HUES6 (cell line): Measurements from ENCODE around the gene NOS1AP.

Experiments used
- H3K27ac ChIP-seq: 2 replicates; pipeline ENCODE4 v1.7.0; 2013; ENCODE audit warnings: low read depth, mild to moderate bottlenecking, low read length, inconsistent platforms
- H3K27me3 ChIP-seq: 2 replicates; pipeline ENCODE4 v1.6.1; 2013; ENCODE audit warnings: low read length; ENCODE audit not compliant: control insufficient read depth, insufficient read depth
- H3K36me3 ChIP-seq: 2 replicates; pipeline ENCODE4 v1.6.1; 2013; ENCODE audit warnings: low read length; ENCODE audit not compliant: control insufficient read depth, insufficient read depth
- H3K4me1 ChIP-seq: 2 replicates; pipeline ENCODE4 v1.6.1; 2013; ENCODE audit warnings: low read length; ENCODE audit not compliant: control insufficient read depth, insufficient read depth
- H3K4me3 ChIP-seq: 2 replicates; pipeline ENCODE4 v1.5.1; 2013; ENCODE audit warnings: low read depth, low read length
- H3K9ac ChIP-seq: one replicate; pipeline ENCODE4 v1.6.1; 2013; ENCODE audit warnings: mild to moderate bottlenecking, low read length
- H3K9me3 ChIP-seq: 2 replicates; pipeline ENCODE4 v1.6.1; 2013; ENCODE audit warnings: low read depth, low read length; ENCODE audit not compliant: control insufficient read depth, insufficient read depth

The NOS1AP gene

GRCh38 chr1:162110910-162111309 is 41.4 kb downstream of the NOS1AP start:
- no peaks in the 10 kb centered on the region for H3K36me3 ChIP-seq
- no peak overlapping the region for H3K4me3 ChIP-seq
- peaks cover 4% of the 10 kb centered on the region; the same call in 1 of the 2 replicates for H3K9me3 ChIP-seq
- H3K4me1 ChIP-seq = no peaks in the 10 kb centered on the region; the same call in 1 of the 2 replicates
- no peak overlapping the region for H3K27ac ChIP-seq
- no peaks in the 10 kb centered on the region for H3K27me3 ChIP-seq
- H3K9ac ChIP-seq = no peak overlapping the region

- Histone ChIP-seq H3K9ac (no peak overlapping the region), H3K27me3 (no peaks in the 10 kb centered on the region), H3K4me3 (no peak overlapping the region), H3K4me1 (no peaks in the 10 kb centered on the region; the same call in 1 of the 2 replicates), H3K36me3 (no peaks in the 10 kb centered on the region), H3K27ac (no peak overlapping the region), H3K9me3 (peaks cover 4% of the 10 kb centered on the region; the same call in 1 of the 2 replicates)
Observed at GRCh38 chr1:162111572-162111971, 42.1 kb downstream of the NOS1AP start.

- H3K27me3 ChIP-seq = no peaks in the 10 kb centered on the region
- H3K27ac ChIP-seq = no peak overlapping the region
- peaks cover 4% of the 10 kb centered on the region; the same call in 1 of the 2 replicates for H3K9me3 ChIP-seq
- no peak overlapping the region for H3K4me3 ChIP-seq
- H3K36me3 ChIP-seq = no peaks in the 10 kb centered on the region
- H3K4me1 ChIP-seq = no peaks in the 10 kb centered on the region; the same call in 1 of the 2 replicates
- no peak overlapping the region for H3K9ac ChIP-seq
Observed at GRCh38 chr1:162113419-162113818, 43.9 kb downstream of the NOS1AP start.

GRCh38 chr1:162117039-162117774 is 47.7 kb downstream of the NOS1AP start:
- Histone ChIP-seq H3K4me1 (peaks cover 5% of the 10 kb centered on the region; the same call in 1 of the 2 replicates), H3K4me3 (no peak overlapping the region), H3K27me3 (no peaks in the 10 kb centered on the region), H3K9ac (no peak overlapping the region), H3K9me3 (no peaks in the 10 kb centered on the region), H3K36me3 (no peaks in the 10 kb centered on the region), H3K27ac (no peak overlapping the region)

GRCh38 chr1:162118063-162118462 is 48.6 kb downstream of the NOS1AP start:
- no peak overlapping the region for H3K27ac ChIP-seq
- no peaks in the 10 kb centered on the region for H3K36me3 ChIP-seq
- H3K9me3 ChIP-seq = no peaks in the 10 kb centered on the region
- no peaks in the 10 kb centered on the region for H3K27me3 ChIP-seq
- H3K9ac ChIP-seq = no peak overlapping the region
- H3K4me3 ChIP-seq = no peak overlapping the region
- H3K4me1 ChIP-seq = peaks cover 5% of the 10 kb centered on the region; the same call in 1 of the 2 replicates

GRCh38 chr1:162128693-162129356 is 59.3 kb downstream of the NOS1AP start:
- Histone ChIP-seq H3K4me3 (no peak overlapping the region), H3K9ac (no peak overlapping the region), H3K27me3 (no peaks in the 10 kb centered on the region), H3K9me3 (no peaks in the 10 kb centered on the region), H3K27ac (no peak overlapping the region), H3K36me3 (no peaks in the 10 kb centered on the region), H3K4me1 (peaks cover 8% of the 10 kb centered on the region)

GRCh38 chr1:162130308-162130707 is 60.8 kb downstream of the NOS1AP start:
- no peaks in the 10 kb centered on the region for H3K9me3 ChIP-seq
- no peaks in the 10 kb centered on the region for H3K27me3 ChIP-seq
- H3K27ac ChIP-seq = no peak overlapping the region
- no peak overlapping the region for H3K9ac ChIP-seq
- H3K4me1 ChIP-seq = peaks cover 8% of the 10 kb centered on the region
- H3K4me3 ChIP-seq = no peak overlapping the region
- H3K36me3 ChIP-seq = no peaks in the 10 kb centered on the region

GRCh38 chr1:162131400-162132321 is 62.2 kb downstream of the NOS1AP start:
- H3K9ac ChIP-seq = no peak overlapping the region
- no peak overlapping the region for H3K27ac ChIP-seq
- no peak overlapping the region for H3K4me3 ChIP-seq
- H3K4me1 ChIP-seq = peaks cover 18% of the 10 kb centered on the region
- H3K36me3 ChIP-seq = no peaks in the 10 kb centered on the region
- no peaks in the 10 kb centered on the region for H3K27me3 ChIP-seq
- H3K9me3 ChIP-seq = no peaks in the 10 kb centered on the region

GRCh38 chr1:162133566-162133965 is 64.1 kb downstream of the NOS1AP start:
- Histone ChIP-seq H3K9ac (no peak overlapping the region), H3K9me3 (no peaks in the 10 kb centered on the region), H3K27me3 (no peaks in the 10 kb centered on the region), H3K4me1 (peaks cover 33% of the 10 kb centered on the region), H3K27ac (no peak overlapping the region), H3K4me3 (no peak overlapping the region), H3K36me3 (no peaks in the 10 kb centered on the region)

- Histone ChIP-seq H3K27ac (no peak overlapping the region), H3K4me3 (no peak overlapping the region), H3K27me3 (no peaks in the 10 kb centered on the region), H3K36me3 (no peaks in the 10 kb centered on the region), H3K4me1 (peaks cover 27% of the 10 kb centered on the region), H3K9ac (no peak overlapping the region), H3K9me3 (no peaks in the 10 kb centered on the region)
Observed at GRCh38 chr1:162134646-162135045, 65.2 kb downstream of the NOS1AP start.
